Chondrocyte (in vitro differentiated cells): ENCODE data around the gene FAM53A. TPM values are rescaled to one million over a fixed set of nuclear protein-coding genes. Genes with fewer than 3 reads are reported as not detected.

ENCODE experiments used
- DNase-seq: peaks from one replicate; pipeline ENCODE4 v3.0.0; 2021; ENCODE audit warnings: mixed read lengths, low spot score
- H3K27ac Mint-ChIP-seq: one replicate; pipeline ENCODE4 v1.8.0; 2021; ENCODE audit warnings: mild to moderate bottlenecking, moderate library complexity, mixed read lengths; ENCODE audit not compliant: unreplicated experiment
- H3K27me3 Mint-ChIP-seq: 2 replicates; pipeline ENCODE4 v1.8.0; 2021; ENCODE audit warnings: low read depth, mixed read lengths
- H3K36me3 Mint-ChIP-seq: 2 replicates; pipeline ENCODE4 v1.8.0; 2021; ENCODE audit warnings: low read depth, mixed read lengths
- H3K4me1 Mint-ChIP-seq: 2 replicates; pipeline ENCODE4 v1.8.0; 2021; ENCODE audit warnings: low read depth, mild to moderate bottlenecking, mixed read lengths
- H3K4me3 Mint-ChIP-seq: one replicate; pipeline ENCODE4 v1.8.0; 2021; ENCODE audit warnings: mild to moderate bottlenecking, moderate library complexity, mixed read lengths; ENCODE audit not compliant: unreplicated experiment
- H3K9me3 Mint-ChIP-seq: 2 replicates; pipeline ENCODE4 v1.8.0; 2021; ENCODE audit warnings: low read depth, mixed read lengths
- CTCF ChIP-seq: fragments of 200-600 bp; sonication (generic); IDR thresholded peaks from 2 replicates; pipeline ENCODE4 v1.5.0; 2021; ENCODE audit warnings: antibody characterized with exemption, mild to moderate bottlenecking, moderate library complexity
- total RNA-seq: library from RNA; stranded (reverse); gene quantifications from 3 replicates; pipeline ENCODE4 v1.2.1, GENCODE V29; 2021

The FAM53A gene
- total RNA-seq, 1 donor from 2014 or later, result 6.9 TPM

- Mint-ChIP-seq H3K4me3 (no peak overlapping the region), H3K4me1 (no peaks in the 10 kb centered on the region), H3K27me3 (no peaks in the 10 kb centered on the region), H3K9me3 (peaks cover 9% of the 10 kb centered on the region), H3K36me3 (peaks cover 10% of the 10 kb centered on the region), H3K27ac (no peak overlapping the region)
- no peak for DNase-seq
- no peak for TF ChIP-seq CTCF
These were observed 64.9 kb downstream of the FAM53A start for GRCh38 chr4:1619151-1619672.

- H3K27ac Mint-ChIP-seq, result no peak overlapping the region
- H3K27me3 Mint-ChIP-seq, result no peaks in the 10 kb centered on the region
- no peak overlapping the region for H3K4me3 Mint-ChIP-seq
- peaks cover 10% of the 10 kb centered on the region for H3K36me3 Mint-ChIP-seq
- TF ChIP-seq CTCF, result no peak
- DNase-seq, result no peak
- peaks cover 9% of the 10 kb centered on the region for H3K9me3 Mint-ChIP-seq
- no peaks in the 10 kb centered on the region for H3K4me1 Mint-ChIP-seq
These were observed 65.7 kb downstream of the FAM53A start for GRCh38 chr4:1618438-1618837.

- DNase-seq, result no peak
- no peak overlapping the region for H3K27ac Mint-ChIP-seq
- no peak for TF ChIP-seq CTCF
- peaks cover 9% of the 10 kb centered on the region for H3K9me3 Mint-ChIP-seq
- H3K27me3 Mint-ChIP-seq, result no peaks in the 10 kb centered on the region
- no peak overlapping the region for H3K4me3 Mint-ChIP-seq
- H3K36me3 Mint-ChIP-seq, result peaks cover 10% of the 10 kb centered on the region
- H3K4me1 Mint-ChIP-seq, result no peaks in the 10 kb centered on the region
These were observed 67.6 kb downstream of the FAM53A start for GRCh38 chr4:1616557-1616930.

GRCh38 chr4:1615786-1616556 lies 68.1 kb downstream of the FAM53A start:
- Mint-ChIP-seq H3K9me3 (peaks cover 9% of the 10 kb centered on the region), H3K4me3 (no peak overlapping the region), H3K27me3 (no peaks in the 10 kb centered on the region), H3K36me3 (peaks cover 10% of the 10 kb centered on the region), H3K4me1 (no peaks in the 10 kb centered on the region), H3K27ac (no peak overlapping the region)
- no peak for TF ChIP-seq CTCF
- DNase-seq, result no peak

- H3K36me3 Mint-ChIP-seq, result peaks cover 10% of the 10 kb centered on the region
- H3K27ac Mint-ChIP-seq, result no peak overlapping the region
- no peak for DNase-seq
- H3K4me3 Mint-ChIP-seq, result no peak overlapping the region
- H3K4me1 Mint-ChIP-seq, result no peaks in the 10 kb centered on the region
- H3K27me3 Mint-ChIP-seq, result no peaks in the 10 kb centered on the region
- TF ChIP-seq CTCF, result no peak
- H3K9me3 Mint-ChIP-seq, result peaks cover 9% of the 10 kb centered on the region
These were observed 69.1 kb downstream of the FAM53A start for GRCh38 chr4:1614854-1615595.
